Activated CD8-positive, alpha-beta memory T cell treated with anti-CD3 and anti-CD28 coated beads for 1 hour (primary cell): ENCODE data around the gene ORMDL3.
"Not testable (repeated sequence)": the region's sequence is repeated elsewhere in the genome, so short reads cannot be mapped to it uniquely, and the experiment has no call there.

Experiments used
- DNase-seq, 2 donors: peaks; one replicate each; pipeline ENCODE4 v3.0.0-alpha.2; 2020; ENCODE audit warnings: low read depth in 1 of 2; ENCODE audit errors: extremely low read depth in 1 of 2

Gene ORMDL3

DNA sequence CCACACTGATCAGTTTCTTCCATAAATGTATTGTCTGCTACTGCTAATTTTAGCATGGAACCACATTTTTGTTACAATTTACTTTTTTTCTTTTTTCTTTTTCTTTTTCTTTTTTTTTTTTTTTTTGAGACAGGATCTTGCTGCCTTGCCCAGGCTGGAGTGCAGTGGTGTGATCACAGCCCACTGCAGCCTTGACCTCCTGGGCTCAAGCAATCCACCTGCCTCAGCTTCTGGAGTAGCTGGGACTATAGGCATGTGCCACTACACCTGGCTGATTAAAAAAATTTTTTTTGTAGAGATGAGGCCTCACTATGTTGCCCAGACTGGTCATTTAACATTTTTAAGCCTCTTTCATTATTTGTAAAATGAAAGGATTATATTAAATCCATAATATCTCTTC, 40.3 kb downstream of the ORMDL3 start:
- DNase-seq, result no peak

DNA sequence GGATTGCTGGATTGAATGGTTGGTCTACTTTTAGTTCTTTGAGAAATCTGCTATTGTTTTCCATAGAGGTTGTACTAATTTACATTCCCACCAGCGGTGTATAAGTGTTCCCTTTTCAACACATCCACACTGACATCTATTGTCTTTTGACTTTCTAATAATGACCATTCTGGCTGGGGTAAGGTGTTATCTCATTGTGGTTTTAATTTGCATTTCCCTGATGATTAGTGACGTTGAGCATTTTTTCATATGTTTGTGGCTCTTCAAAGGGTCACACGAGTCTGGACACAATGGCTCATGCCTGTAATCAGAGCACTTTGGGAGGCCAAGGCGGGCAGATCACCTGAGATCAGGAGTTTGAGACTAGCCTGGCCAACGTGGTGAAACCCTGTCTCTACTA, 41.3 kb downstream of the ORMDL3 start:
- not testable (repeated sequence) for DNase-seq

DNA sequence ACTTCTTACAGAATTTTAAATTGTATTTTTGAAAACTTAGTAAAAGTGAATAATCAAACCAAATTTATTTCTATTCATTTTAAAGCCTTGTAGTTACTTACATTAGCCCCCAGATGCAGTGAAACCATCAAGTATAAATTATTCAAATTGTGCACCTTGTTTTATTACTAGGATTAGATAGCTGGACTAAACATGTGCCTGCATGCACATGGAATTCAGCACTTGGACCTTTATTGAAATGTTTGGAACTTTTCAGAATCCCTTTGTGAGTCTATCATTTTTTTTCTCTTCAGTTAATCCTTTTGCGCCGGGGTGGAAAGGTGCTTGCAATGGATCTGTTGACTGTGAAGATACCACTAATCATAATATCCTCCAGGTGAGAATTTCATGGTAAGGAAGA, 54.6 kb downstream of the ORMDL3 start:
- DNase-seq, result no peak

DNA sequence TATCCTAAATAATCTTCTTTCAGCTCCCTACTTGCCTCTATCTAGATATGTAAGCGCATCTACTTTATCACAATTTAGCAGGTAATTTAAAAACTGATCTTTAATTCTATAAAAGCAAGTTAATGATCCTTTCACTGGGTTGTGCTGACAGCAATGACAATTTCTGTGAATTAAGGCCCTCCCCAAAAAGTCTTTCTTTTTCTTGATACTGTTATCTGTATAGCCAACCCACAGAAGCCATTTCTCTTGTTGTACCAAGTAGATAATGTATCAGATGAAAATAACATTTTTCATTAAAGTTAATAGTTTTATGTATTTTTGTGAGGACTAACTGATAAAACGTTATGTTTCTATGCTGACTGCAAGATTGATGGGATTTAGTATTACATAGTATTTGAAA, 55.6 kb downstream of the ORMDL3 start:
- no peak for DNase-seq
